ENCODE measurements around the gene VPS11. TPM values are rescaled to one million over a fixed set of nuclear protein-coding genes. Genes with fewer than 3 reads are reported as not detected.
A peak's percentile ranks its signal among the peaks of the same experiment; 100 is the strongest.

Gene VPS11
- total and polyA plus RNA-seq, 10 of the 15 experiments (the other 5 are each of a cell fraction or from before 2014, with no cell fraction given), result 15.8 to 26.4 (median 24.5) TPM

- in situ Hi-C loops (cut with MboI) (no loop called here), intact Hi-C loops (cut with micrococcal nuclease; ENCODE audit: unreplicated experiment) (loop anchor here (2.0 to 5.0 kb wide), 2 partner anchors 37 to 82 kb away; partner anchors contain the start of genes DPAGT1 and HYOU1)
Observed at GRCh38 chr11:119019996-119020395, 47.6 kb upstream of the VPS11 start.

More at GRCh38 chr11:119019996-119020395, 47.6 kb upstream of the VPS11 start:
- H3K36me3 ChIP-seq (ENCODE audit: control insufficient read depth in 2 of 2, insufficient read depth in 2 of 2, low read length in 1 of 2), result peaks cover 14 to 15% of the 10 kb centered on the region in 2 experiments
- DNase-seq (ENCODE audit: low read depth, low spot score) (no peak), ATAC-seq (no peak), FAIRE-seq (no peak)
- peak overlapping the region; percentile 24 for H3K9ac ChIP-seq (ENCODE audit: control insufficient read depth, insufficient read depth, low read length)
- POLR2A ChIA-PET, result interaction anchor here (0.6 to 2.1 kb wide), 6 partner anchors 10 to 301 kb away, joined by 3 to 6 read pairs (median 4); partner anchors contain the start of genes C2CD2L, HYOU1 and SLC37A4
- no peaks in the 10 kb centered on the region for H4K20me1 ChIP-seq (ENCODE audit: control insufficient read depth, insufficient read depth)
- CTCF ChIA-PET, result interaction anchor here (1.3 to 3.2 kb wide), 3 partner anchors 10 to 37 kb away, joined by 4 to 16 read pairs (median 16); partner anchors contain the start of gene HYOU1
- no peak overlapping the region for H2AFZ ChIP-seq (ENCODE audit: control insufficient read depth, low read depth, low read length)
- peaks cover 50% of the 10 kb centered on the region for H3K79me2 ChIP-seq (ENCODE audit: control insufficient read depth, insufficient read depth, low read length)
- peak overlapping the region; percentile 92 for H3K4me2 ChIP-seq (ENCODE audit: control insufficient read depth, insufficient read depth)
- SMC1A ChIA-PET (ENCODE audit: uncharacterized antibody, unreplicated experiment), result interaction anchor here (1.3 to 6.4 kb wide), 4 partner anchors 10 to 86 kb away, joined by 3 to 40 read pairs (median 15); partner anchors contain the start of genes CENATAC and SLC37A4
- TF ChIP-seq MYB (IDR thresholded peaks at IDR 0.05; ENCODE audit: borderline replicate concordance, low read depth, low read length) (no peak), KAT2A (conservative IDR thresholded peaks at IDR 0.05; ENCODE audit: control insufficient read depth, low read depth, low read length) (no peak), TAF1 (IDR thresholded peaks at IDR 0.05; ENCODE audit: borderline replicate concordance, low read depth, low read length) (no peak), BMI1 (IDR thresholded peaks at IDR 0.05; ENCODE audit: borderline replicate concordance) (no peak), BACH1 (IDR thresholded peaks at IDR 0.05; ENCODE audit: borderline replicate concordance) (no peak), EP300 (IDR thresholded peaks at IDR 0.05; ENCODE audit: borderline replicate concordance in 1 of 2, control insufficient read depth in 1 of 2, low read depth in 2 of 2, low read length in 2 of 2) (no peak), SIN3A (IDR thresholded peaks at IDR 0.05; ENCODE audit: low read depth, low read length) (no peak), KDM1A (IDR thresholded peaks at IDR 0.05; ENCODE audit: borderline replicate concordance) (no peak), RBBP5 (conservative IDR thresholded peaks at IDR 0.05) (no peak), DPF2 (IDR thresholded peaks at IDR 0.05) (no peak), RUNX3 (IDR thresholded peaks at IDR 0.05; ENCODE audit: low read length) (no peak), ZNF274 (IDR thresholded peaks at IDR 0.05; ENCODE audit: insufficient read depth, insufficient read length) (no peak), RAD51 (IDR thresholded peaks at IDR 0.05) (no peak), RCOR1 (conservative IDR thresholded peaks at IDR 0.05; ENCODE audit: low read depth, low read length) (no peak), TCF3 (IDR thresholded peaks at IDR 0.05; ENCODE audit: borderline replicate concordance, insufficient read depth, low read depth, low read length) (no peak), TCF7 (IDR thresholded peaks at IDR 0.05; ENCODE audit: borderline replicate concordance) (no peak), ZNF217 (IDR thresholded peaks at IDR 0.05) (no peak)
- TF ChIP-seq, protein P1, sequence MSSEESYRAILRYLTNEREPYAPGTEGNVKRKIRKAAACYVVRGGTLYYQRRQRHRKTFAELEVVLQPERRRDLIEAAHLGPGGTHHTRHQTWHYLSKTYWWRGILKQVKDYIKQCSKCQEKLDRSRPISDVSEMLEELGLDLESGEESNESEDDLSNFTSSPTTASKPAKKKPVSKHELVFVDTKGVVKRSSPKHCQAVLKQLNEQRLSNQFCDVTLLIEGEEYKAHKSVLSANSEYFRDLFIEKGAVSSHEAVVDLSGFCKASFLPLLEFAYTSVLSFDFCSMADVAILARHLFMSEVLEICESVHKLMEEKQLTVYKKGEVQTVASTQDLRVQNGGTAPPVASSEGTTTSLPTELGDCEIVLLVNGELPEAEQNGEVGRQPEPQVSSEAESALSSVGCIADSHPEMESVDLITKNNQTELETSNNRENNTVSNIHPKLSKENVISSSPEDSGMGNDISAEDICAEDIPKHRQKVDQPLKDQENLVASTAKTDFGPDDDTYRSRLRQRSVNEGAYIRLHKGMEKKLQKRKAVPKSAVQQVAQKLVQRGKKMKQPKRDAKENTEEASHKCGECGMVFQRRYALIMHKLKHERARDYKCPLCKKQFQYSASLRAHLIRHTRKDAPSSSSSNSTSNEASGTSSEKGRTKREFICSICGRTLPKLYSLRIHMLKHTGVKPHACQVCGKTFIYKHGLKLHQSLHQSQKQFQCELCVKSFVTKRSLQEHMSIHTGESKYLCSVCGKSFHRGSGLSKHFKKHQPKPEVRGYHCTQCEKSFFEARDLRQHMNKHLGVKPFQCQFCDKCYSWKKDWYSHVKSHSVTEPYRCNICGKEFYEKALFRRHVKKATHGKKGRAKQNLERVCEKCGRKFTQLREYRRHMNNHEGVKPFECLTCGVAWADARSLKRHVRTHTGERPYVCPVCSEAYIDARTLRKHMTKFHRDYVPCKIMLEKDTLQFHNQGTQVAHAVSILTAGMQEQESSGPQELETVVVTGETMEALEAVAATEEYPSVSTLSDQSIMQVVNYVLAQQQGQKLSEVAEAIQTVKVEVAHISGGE (CRISPR knock-in tag; IDR thresholded peaks at IDR 0.05), result no peak
- TF ChIP-seq, protein P2, sequence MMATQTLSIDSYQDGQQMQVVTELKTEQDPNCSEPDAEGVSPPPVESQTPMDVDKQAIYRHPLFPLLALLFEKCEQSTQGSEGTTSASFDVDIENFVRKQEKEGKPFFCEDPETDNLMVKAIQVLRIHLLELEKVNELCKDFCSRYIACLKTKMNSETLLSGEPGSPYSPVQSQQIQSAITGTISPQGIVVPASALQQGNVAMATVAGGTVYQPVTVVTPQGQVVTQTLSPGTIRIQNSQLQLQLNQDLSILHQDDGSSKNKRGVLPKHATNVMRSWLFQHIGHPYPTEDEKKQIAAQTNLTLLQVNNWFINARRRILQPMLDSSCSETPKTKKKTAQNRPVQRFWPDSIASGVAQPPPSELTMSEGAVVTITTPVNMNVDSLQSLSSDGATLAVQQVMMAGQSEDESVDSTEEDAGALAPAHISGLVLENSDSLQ (IDR thresholded peaks at IDR 0.05), result no peak
- peak overlapping the region; percentile 96 for H3K4me3 ChIP-seq
- H3K27me3 ChIP-seq (replicated peaks in 1 of 2; ENCODE audit: control insufficient read depth in 2 of 2, insufficient read depth in 2 of 2, low read length in 1 of 2), result no peaks in the 10 kb centered on the region
- H3K9me3 ChIP-seq (replicated peaks; ENCODE audit: control insufficient read depth, insufficient read depth, low read length), result no peaks in the 10 kb centered on the region; the same call in 2 of the 3 replicates
- WGBS (ENCODE audit: insufficient coverage, insufficient replicate concordance, low lambda C conversion rate, missing lambda C conversion rate), result 44% methylated on average over 2 of the region's 2 CpGs
- H3K4me1 ChIP-seq (ENCODE audit: control insufficient read depth, insufficient read depth, low read length), result no peaks in the 10 kb centered on the region; the same call in 1 of the 2 replicates
- RAD21 ChIA-PET (ENCODE audit: unreplicated experiment), result interaction anchor here (1.3 kb wide), 1 partner anchor 65 kb away, joined by 4 read pairs; the partner anchor contains the start of gene HMBS
- no peak overlapping the region; the same call in 1 of the 2 replicates for H3K27ac ChIP-seq (ENCODE audit: control insufficient read depth, insufficient read depth)
- BruUV-seq (replicated peaks), result no TSS peak

Measured in GM12878 (cell line).